Measurements from ENCODE around the gene SIM2. TPM values are rescaled to one million over a fixed set of nuclear protein-coding genes. Genes with fewer than 3 reads are reported as not detected.

SIM2 gene
- total RNA-seq, 1 experiment from 2014 or later, result 23.9 TPM

GRCh38 chr21:36732217-36732616, 33.3 kb downstream of the SIM2 start:
- H3K27me3 ChIP-seq (ENCODE audit: insufficient read depth, low read length), result no peaks in the 10 kb centered on the region
- H3K36me3 ChIP-seq (ENCODE audit: control insufficient read depth in 1 of 2, insufficient read depth in 2 of 2, low read length in 2 of 2), result peaks cover 0 to 14% of the 10 kb centered on the region in 2 experiments; a peak in 2 of 4 replicates
- ChIA-PET POLR2A (no interaction called here), CTCF (no interaction called here), RAD21 (ENCODE audit: low non-redundant PET in 1 of 2, low total read pairs in 2 of 2, uncharacterized antibody in 2 of 2, unreplicated experiment in 2 of 2) (no interaction called here)
- TF ChIP-seq CBX3 (IDR thresholded peaks at IDR 0.05; ENCODE audit: low read depth) (no peak), CEBPB (IDR thresholded peaks at IDR 0.05; ENCODE audit: low read depth) (no peak), ZBTB33 (IDR thresholded peaks at IDR 0.05; ENCODE audit: extremely low read depth, insufficient replicate concordance, low read length) (no peak), ATF3 (IDR thresholded peaks at IDR 0.05) (no peak), ZFX (IDR thresholded peaks at IDR 0.05) (no peak), CTCF (IDR thresholded peaks at IDR 0.05 in 2 of 3, conservative IDR thresholded peaks at IDR 0.05 in 1 of 3; ENCODE audit: borderline replicate concordance in 1 of 3, insufficient read depth in 1 of 3, low read depth in 2 of 3, low read length in 2 of 3) (no peak), ZNF274 (IDR thresholded peaks at IDR 0.05; ENCODE audit: low read depth, low read length) (no peak), POLR2A (IDR thresholded peaks at IDR 0.05; ENCODE audit: borderline replicate concordance, extremely low read depth, insufficient read depth, insufficient read length) (no peak), POLR2AphosphoS5 (IDR thresholded peaks at IDR 0.05; ENCODE audit: low read depth, low read length) (no peak), ELF1 (IDR thresholded peaks at IDR 0.05; ENCODE audit: borderline replicate concordance, low read depth) (no peak), FOSL1 (IDR thresholded peaks at IDR 0.05; ENCODE audit: low read depth) (no peak), JUND (IDR thresholded peaks at IDR 0.05) (no peak)
- no peak for DNase-seq (ENCODE audit: low read depth, low spot score)
- H3K4me3 ChIP-seq (replicated peaks in 1 of 2; ENCODE audit: low read depth in 1 of 2, low read length in 2 of 2), result no peak overlapping the region
- H3K4me1 ChIP-seq (ENCODE audit: control insufficient read depth in 1 of 2, insufficient read depth in 2 of 2, low read length in 2 of 2), result no peaks in the 10 kb centered on the region
- H3K9me2 ChIP-seq (ENCODE audit: insufficient read depth), result no peaks in the 10 kb centered on the region
- H3K4me2 ChIP-seq (ENCODE audit: low read length), result no peak overlapping the region
- BruUV-seq (replicated peaks), result no TSS peak
- ATAC-seq, result no peak
- no peak overlapping the region for H2AFZ ChIP-seq (ENCODE audit: low read depth, low read length, poor library complexity, severe bottlenecking)
- intact Hi-C loops (cut with micrococcal nuclease), result no loop called here
- no peak overlapping the region for H3K27ac ChIP-seq (ENCODE audit: low read depth, low read length)
- no peaks in the 10 kb centered on the region for H3K79me2 ChIP-seq (ENCODE audit: insufficient read depth, low read length)
- H4K20me1 ChIP-seq (ENCODE audit: insufficient read depth), result no peaks in the 10 kb centered on the region
- no peaks in the 10 kb centered on the region for H3K9me3 ChIP-seq (ENCODE audit: control insufficient read depth in 1 of 2, insufficient read depth in 1 of 2, low read depth in 1 of 2, low read length in 2 of 2)
- H3K9ac ChIP-seq (ENCODE audit: low read length), result no peak overlapping the region
